Stimulated activated CD8-positive, alpha-beta memory T cell treated with anti-CD3 and anti-CD28 coated beads, Interleukin-7, amount 100 ng/mL, for 48 hours (primary cell): ENCODE measurements around the gene GALNT13.
"Not testable (repeated sequence)": the region's sequence is repeated elsewhere in the genome, so short reads cannot be mapped to it uniquely, and the experiment has no call there.

Source experiments
- DNase-seq, 2 donors: peaks; one replicate each; pipeline ENCODE4 v3.0.0-alpha.2; 2020; ENCODE audit warnings: low read depth in 1 of 2; ENCODE audit errors: extremely low read depth in 1 of 2

GALNT13 gene

DNA sequence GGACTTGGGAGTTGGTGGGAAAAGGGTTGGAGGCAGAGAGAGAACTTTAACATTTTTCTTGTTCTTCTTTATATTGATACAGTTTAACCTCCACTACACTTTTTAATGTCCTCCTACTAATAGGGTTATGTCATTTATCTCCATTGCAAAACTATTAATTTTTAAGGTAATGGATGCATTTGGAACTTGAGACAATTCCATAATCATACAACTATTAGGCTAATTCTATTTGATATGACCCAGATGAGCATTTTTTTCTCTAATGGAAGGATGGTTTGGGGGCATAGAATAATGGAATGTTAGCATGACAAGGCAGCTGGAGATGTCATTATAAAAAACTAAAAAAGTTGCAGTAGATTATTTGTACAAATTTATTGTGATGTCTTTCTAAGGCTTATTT is 587.6 kb downstream of the GALNT13 start:
- DNase-seq: no peak

DNA sequence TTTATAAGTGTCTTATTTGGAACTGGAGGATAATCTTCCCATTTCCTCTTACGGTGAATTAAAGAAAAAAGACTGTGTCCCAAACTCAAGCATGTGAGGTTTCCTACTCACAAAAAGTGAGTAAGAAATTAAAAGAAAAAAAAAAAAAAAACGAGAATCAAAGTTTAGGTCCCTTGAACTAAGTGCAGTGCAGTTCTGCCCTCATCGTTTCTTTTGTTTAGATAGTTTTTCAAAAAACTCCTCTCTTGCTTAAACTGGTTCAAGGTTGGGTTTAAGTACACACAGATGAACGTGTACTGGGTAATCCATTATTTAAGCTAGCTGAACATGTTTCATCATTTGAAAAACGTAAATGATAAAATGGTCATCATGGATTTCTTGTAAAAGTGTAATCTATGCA is 590.9 kb downstream of the GALNT13 start:
- no peak for DNase-seq

DNA sequence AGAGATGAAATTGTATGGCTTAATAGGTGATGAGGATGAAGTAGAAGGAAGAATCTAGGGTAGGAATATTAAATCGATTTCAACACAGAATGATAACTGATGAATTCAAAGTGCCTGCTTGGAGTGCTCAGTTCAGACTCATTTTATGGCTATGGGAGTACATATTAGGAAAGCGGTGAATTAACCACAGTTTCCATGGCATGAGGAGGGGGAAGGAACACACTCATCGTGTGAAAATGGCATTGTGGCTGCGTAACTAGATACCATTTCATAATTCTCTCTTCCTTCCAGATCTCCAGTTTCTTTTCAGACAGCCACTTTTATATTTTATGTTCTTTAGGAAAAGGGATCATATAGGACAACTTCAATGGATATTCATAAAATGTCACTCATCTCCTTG is 594.5 kb downstream of the GALNT13 start:
- DNase-seq: no peak

DNA sequence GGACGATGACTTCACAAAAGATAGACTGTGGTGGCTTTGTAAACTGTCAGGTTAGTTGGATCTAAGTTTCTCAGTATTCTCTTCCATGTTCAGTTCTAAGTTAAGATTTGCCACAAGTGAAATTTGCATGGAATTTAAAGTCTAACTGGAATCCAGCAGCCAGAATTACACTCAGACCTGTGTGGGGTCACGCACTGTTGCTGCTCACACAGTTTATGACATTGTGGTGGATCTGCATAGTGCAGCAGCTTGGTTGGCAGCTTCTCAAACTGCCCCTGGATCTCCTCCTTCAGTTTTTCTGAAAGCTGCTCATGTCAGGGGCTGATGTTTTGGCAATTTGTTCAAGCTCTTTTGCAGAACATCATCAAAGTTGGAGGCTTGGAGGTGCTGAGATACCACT is 598.7 kb downstream of the GALNT13 start:
- no peak for DNase-seq

DNA sequence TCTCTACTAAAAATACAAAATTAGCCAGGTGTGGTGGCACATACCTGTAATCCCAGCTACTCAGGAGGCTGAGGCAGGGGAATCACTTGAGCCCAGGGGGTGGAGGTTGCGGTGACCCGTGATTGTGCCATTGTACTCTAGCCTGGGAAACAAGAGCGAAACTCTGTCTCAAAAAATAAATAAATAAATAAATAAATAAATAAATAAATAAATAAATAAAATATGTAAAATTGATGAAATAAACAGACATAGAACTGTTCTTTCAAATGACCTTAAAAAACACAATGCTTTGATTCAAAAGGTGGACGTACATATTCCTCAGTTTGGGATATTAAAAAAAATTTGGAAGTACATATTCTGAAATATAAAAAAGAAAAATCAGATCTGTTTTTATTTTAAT is 599.8 kb downstream of the GALNT13 start:
- not testable (repeated sequence) for DNase-seq

DNA sequence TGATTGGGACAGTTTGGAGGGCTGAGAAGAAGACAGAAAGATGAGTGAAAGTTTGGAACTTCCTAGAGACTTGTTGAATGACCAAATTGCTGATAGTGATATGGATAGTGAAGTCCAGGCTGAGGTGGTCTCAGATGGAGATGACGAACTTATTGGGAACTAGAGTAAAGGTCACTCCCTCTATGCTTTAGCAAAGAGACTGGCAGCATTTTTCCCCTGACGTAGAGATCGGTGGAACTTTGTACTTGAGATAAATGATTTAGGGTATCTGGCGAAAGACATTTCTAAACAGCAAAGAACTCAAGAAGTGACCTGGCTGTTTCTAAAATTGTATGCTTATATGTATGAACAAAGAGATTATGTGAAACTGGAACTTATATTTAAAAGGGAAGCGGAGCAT is 605.6 kb downstream of the GALNT13 start:
- DNase-seq: no peak

DNA sequence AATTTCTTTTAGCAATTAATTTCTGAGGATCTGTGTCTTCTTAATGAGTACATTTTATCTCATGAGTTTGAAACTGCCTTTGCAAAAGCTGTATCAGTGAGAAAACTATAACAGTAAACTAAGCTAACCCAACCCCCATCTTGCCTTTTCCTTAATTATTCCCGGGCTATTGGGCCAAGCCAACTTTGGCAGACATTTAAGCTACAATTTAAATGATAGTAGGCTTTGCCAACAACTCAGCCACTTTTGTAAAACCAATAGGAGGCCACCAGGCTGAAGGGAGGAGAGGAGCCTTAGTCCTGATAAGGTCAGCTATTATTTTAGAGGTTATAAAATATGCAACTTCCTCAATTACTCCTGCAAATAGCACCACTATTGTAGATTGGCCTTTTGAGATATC is 608.8 kb downstream of the GALNT13 start:
- no peak for DNase-seq

DNA sequence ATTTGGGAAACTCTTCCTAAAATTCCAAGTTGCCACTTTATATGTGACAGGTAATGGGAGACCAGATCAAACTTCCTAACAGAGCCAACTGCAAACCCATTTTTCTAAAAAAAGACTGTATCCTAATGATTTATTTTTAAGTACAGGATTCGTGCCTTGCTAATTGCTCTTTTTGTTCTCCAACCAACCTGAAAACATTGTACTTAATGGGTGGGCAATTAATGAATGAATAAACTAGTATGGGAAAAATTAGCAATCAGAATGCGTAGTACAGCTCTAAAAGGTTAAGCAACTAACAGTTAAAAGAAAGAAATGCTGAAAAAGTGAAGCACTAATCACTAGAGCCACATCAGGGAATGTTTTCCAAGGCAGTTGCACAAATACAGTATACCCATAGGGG is 609.6 kb downstream of the GALNT13 start:
- DNase-seq: no peak

DNA sequence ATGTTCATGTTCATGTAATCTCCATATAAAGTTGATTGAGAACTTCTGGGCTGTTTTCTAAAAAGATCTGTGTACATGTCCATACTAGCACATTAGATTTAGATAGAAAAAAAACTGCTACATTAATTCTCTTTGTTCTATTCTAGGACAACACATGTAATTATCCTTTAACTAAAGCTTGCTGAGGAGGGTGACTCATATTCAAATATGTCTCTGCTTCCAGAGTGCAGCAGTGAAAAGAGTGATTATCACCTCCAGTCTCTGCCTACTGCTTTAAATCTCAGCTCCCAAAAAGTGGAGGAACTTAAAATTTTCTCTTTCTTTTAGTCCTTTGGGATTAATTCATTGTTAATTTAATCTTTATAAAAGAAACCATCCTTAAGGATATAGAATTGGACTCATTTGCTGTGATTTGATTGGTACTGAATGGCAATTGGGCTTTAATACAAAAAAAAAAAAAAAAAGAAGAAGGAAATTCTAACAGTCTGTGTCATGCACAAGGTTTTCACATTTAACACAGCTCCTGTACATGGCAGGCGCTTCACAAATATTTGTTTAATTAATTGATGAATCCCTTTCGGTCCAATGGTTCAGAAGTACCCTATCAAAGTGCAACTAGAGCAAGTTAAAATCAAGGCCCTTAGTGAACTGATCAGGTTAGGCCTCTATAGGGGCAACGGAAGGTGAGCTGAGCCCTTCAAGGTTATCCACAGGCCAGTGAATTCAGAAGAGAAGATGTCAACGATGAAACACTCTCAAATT is 612.8 kb downstream of the GALNT13 start:
- no peak for DNase-seq

DNA sequence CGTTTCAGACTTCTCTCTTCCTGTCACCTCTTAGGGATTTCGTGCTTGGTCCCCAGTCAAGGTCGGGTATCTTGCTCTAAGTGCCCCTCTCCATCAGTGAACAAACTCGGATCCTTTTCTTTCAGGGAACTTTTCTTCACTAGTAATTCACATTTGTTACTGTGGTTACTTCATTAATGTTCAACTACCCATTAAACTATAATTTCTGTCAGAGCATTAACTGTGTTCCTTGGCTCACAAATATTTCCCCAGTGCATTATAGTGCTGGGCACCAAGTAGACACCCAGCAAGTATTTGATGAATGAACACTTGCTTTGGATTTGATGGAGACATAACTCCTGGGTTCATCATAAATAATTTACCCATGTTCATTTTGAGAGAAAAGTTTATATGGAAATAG is 617.1 kb downstream of the GALNT13 start:
- no peak for DNase-seq

DNA sequence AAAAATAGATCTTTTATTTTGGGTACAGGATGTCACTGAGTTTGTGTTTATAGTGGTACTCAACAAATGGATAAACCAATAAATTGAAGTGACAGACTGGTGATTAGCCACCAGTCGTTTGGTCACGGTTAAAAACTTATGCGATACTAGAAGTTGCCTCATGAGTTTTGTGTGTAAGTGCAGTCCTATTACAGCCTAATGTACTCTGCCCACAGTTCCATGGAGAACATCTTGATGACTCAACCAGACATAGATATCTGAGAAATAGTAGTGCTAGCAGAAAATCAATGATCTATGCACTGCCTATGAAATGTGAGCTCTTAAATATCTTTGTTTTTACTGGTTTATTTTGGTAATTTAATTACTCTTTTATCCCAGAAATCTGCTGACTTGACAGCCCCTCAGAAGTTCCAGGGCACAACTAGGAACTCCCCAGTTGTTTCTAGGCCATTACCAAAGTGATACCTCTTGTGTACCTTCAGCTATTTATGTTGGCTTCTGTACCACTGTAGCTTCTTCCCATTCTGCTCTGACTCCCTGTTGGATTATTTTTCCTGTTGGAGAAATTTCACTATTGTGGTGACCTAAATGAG is 617.6 kb downstream of the GALNT13 start:
- DNase-seq: no peak

DNA sequence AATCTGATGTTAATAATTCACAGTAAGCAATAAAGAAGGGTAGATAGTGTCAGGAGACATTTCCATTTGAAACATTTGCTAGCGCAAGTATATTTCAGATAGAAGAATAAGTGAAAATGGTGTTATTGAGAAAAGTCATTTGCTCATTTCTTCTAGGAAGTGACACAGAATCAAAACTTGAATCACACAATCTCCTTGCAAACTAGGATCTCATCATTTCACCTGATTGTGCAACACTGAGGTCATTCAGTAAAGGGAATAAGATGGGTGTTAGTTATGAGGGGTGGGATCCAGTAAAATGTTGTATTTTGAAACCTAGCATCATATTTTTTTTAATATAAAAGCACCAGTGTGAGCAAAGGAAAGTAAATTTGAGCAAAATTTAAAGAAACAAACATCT is 618.8 kb downstream of the GALNT13 start:
- DNase-seq: no peak

DNA sequence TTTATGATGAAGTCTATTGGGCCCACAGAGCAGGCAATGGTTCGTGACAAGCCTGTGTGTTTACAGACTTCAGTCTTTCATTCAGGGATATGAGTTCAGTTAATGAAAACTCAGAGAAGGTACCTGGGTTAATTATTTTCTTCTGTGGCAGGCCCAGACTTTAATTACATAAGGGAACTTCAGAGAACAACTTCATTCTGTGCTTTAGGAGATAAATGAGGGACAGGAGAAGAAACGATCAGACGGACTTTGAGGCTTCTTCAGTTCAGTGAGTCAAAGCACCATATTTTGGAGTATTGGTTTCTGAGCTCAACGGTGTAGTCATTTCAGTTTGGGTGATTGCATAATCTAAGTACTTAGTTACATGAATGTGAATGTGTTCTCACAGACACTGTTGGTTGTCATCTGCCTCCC is 623.7 kb downstream of the GALNT13 start:
- no peak for DNase-seq

DNA sequence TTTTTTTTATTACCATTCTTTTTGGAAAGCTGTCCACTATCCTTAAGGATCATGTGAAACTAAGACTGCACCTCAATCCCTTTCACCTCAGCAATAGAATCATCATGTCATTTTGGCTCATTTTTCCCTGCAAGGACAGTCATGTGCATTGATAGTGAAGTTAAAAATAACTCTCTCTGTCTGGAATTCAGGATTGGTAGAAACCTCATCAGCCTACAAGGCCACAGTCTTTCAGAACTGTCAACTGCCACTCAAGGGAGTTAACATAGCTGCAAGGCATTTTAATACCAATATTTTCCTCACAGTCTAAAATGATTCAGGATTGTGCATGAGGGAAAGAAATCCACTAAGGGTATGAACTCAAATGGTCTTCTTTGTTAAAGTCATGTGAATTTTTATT is 625.3 kb downstream of the GALNT13 start:
- DNase-seq: no peak
